CD14-positive monocyte (primary cell): ENCODE results near the gene DOK5. TPM values are rescaled to one million over a fixed set of nuclear protein-coding genes. Genes with fewer than 3 reads are reported as not detected.

Experiments
- DNase-seq, 3 donors: peaks; one replicate each; pipeline ENCODE4 v3.0.0-alpha.2; 2011 to 2022
- H2AFZ ChIP-seq: 2 replicates; pipeline ENCODE4 v1.6.0; 2012; ENCODE audit warnings: mild to moderate bottlenecking, low read depth, low read length, inconsistent platforms; ENCODE audit not compliant: insufficient read depth, poor library complexity, severe bottlenecking
- H3K27ac ChIP-seq, 2 donors: 1 replicate in 1 of 2; 2 replicates in 1 of 2; pipeline ENCODE4 v1.5.1; 2012 to 2013; ENCODE audit warnings: low read length in 2 of 2, control low read depth in 1 of 2, inconsistent platforms in 1 of 2, low read depth in 1 of 2, mild to moderate bottlenecking in 1 of 2
- H3K27me3 ChIP-seq, 2 donors: one replicate each; pipeline versions ENCODE4 v1.6.0 to v1.6.1; 2011 to 2013; ENCODE audit warnings: low read length in 2 of 2; ENCODE audit not compliant: control insufficient read depth in 2 of 2, insufficient read depth in 2 of 2
- H3K36me3 ChIP-seq, 2 donors: replicated peaks in 1 of 2; 1 replicate in 1 of 2; 2 replicates in 1 of 2; pipeline versions ENCODE4 v1.5.1 to v1.6.1; 2012 to 2013; ENCODE audit warnings: low read length in 2 of 2, control low read depth in 1 of 2, inconsistent platforms in 1 of 2, mild to moderate bottlenecking in 1 of 2; ENCODE audit not compliant: insufficient read depth in 2 of 2, control insufficient read depth in 1 of 2
- H3K4me1 ChIP-seq, 2 donors: 1 replicate in 1 of 2; 2 replicates in 1 of 2; pipeline versions ENCODE4 v1.5.1 to v1.6.1; 2012 to 2013; ENCODE audit warnings: low read length in 2 of 2, control low read depth in 1 of 2, inconsistent platforms in 1 of 2, mild to moderate bottlenecking in 1 of 2, moderate library complexity in 1 of 2; ENCODE audit not compliant: insufficient read depth in 2 of 2, control insufficient read depth in 1 of 2
- H3K4me2 ChIP-seq: replicated peaks from 2 replicates; pipeline ENCODE3; 2012; ENCODE audit warnings: low read length, moderate library complexity, mild to moderate bottlenecking; ENCODE audit not compliant: poor library complexity, severe bottlenecking; ENCODE audit errors: extremely low read depth
- H3K4me3 ChIP-seq, 3 experiments: fragments of 200-600 bp in 1 of 3; sonication (generic) in 1 of 3; replicated peaks in 1 of 3; 1 replicate in 2 of 3; 2 replicates in 1 of 3; pipeline ENCODE4 v1.5.1; 2011 to 2013; ENCODE audit warnings: low read length in 3 of 3, mild to moderate bottlenecking in 3 of 3, control low read depth in 2 of 3, low read depth in 2 of 3, inconsistent platforms in 1 of 3, moderate library complexity in 1 of 3
- H3K79me2 ChIP-seq: 2 replicates; pipeline ENCODE4 v1.6.0; 2012; ENCODE audit warnings: mild to moderate bottlenecking, control low read depth, inconsistent platforms, low read length, moderate library complexity; ENCODE audit not compliant: insufficient read depth
- H3K9ac ChIP-seq: 2 replicates; pipeline ENCODE4 v1.6.0; 2017; ENCODE audit warnings: low read length, mild to moderate bottlenecking; ENCODE audit not compliant: insufficient read depth, poor library complexity, severe bottlenecking
- H3K9me3 ChIP-seq, 2 donors: replicated peaks in 1 of 2; 1 replicate in 1 of 2; 2 replicates in 1 of 2; pipeline versions ENCODE4 v1.5.1 to v1.6.1; 2012 to 2013; ENCODE audit warnings: low read length in 2 of 2, control low read depth in 1 of 2; ENCODE audit not compliant: control insufficient read depth in 1 of 2, insufficient read depth in 1 of 2
- H4K20me1 ChIP-seq: 2 replicates; pipeline ENCODE4 v1.6.0; 2012; ENCODE audit warnings: mild to moderate bottlenecking, low read length, control low read depth, moderate library complexity; ENCODE audit not compliant: insufficient read depth
- H3K27ac Mint-ChIP-seq, 7 donors: one replicate each; pipeline ENCODE4 v1.8.0; 2020; ENCODE audit warnings: mild to moderate bottlenecking in 7 of 7, mixed read lengths in 7 of 7, moderate library complexity in 6 of 7, inconsistent platforms in 2 of 7
- H3K27me3 Mint-ChIP-seq, 3 donors: one replicate each; pipeline ENCODE4 v1.8.0; 2021 to 2022; ENCODE audit warnings: low read depth in 3 of 3, mild to moderate bottlenecking in 3 of 3, mixed read lengths in 3 of 3, moderate library complexity in 3 of 3, inconsistent platforms in 1 of 3
- H3K36me3 Mint-ChIP-seq, 2 donors: one replicate each; pipeline ENCODE4 v1.8.0; 2020; ENCODE audit warnings: mixed read lengths in 2 of 2, inconsistent platforms in 1 of 2, mild to moderate bottlenecking in 1 of 2
- H3K4me1 Mint-ChIP-seq: one replicate; pipeline ENCODE4 v1.8.0; 2020; ENCODE audit warnings: mild to moderate bottlenecking, mixed read lengths
- H3K4me3 Mint-ChIP-seq, 2 donors: one replicate each; pipeline ENCODE4 v1.8.0; 2020; ENCODE audit warnings: mild to moderate bottlenecking in 2 of 2, mixed read lengths in 2 of 2, moderate library complexity in 1 of 2
- H3K9me3 Mint-ChIP-seq, 7 donors: one replicate each; pipeline ENCODE4 v1.8.0; 2020 to 2022; ENCODE audit warnings: mixed read lengths in 7 of 7, mild to moderate bottlenecking in 6 of 7, moderate library complexity in 6 of 7, inconsistent platforms in 2 of 7
- WGBS: methylation state at CpG from one replicate; pipeline ENCODE4 v1.1.5; 2013; ENCODE audit warnings: missing lambda C conversion rate; ENCODE audit not compliant: insufficient coverage; 5-methylcytosine and 5-hydroxymethylcytosine counted together
- intact Hi-C, 2 donors: fragments of 100-400 bp; cut with micrococcal nuclease; formaldehyde crosslinking; loops; one replicate each; pipeline versions ENCODE4 v1.15.0 to v1.15.1; 2023
- polyA plus RNA-seq, 3 donors: library from polyadenylated mRNA; depleted of rRNA in 1 of 3; unstranded in 2 of 3; stranded (reverse) in 1 of 3; fragments of 300-500 nt in 2 of 3; fragments of >200 nt in 1 of 3; fragmentation: Illumina TruSeq in 2 of 3; gene quantifications; 1 replicate in 2 of 3; 2 replicates in 1 of 3; pipeline ENCODE4 v1.2.3, GENCODE V29; 2012 to 2021
- TF ChIP-seq, protein P1 (sequence below): fragments of 200-600 bp; IDR thresholded peaks from one replicate; pipeline ENCODE4 v1.8.0; 2022; ENCODE audit warnings: antibody characterized with exemption, mild to moderate bottlenecking

DOK5 gene
- polyA plus RNA-seq, 3 donors, result not detected

DNA sequence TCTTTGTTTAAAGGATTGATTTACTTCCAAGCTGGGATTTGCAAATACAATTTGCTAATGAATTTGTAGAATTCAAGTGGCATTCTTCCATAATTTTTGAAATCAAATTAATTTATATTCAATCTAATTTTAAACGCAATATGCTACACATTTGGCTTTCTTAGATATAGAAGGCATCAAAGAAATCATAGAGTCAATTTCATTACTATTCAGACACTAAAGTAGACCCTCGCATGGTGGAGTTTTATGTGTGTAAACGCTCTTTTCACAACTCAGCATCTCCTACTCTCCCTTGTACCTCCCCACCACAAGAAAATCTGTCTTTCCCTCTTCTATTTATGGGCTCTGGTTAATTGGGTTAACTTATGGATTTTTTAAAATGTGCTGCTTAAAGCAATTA is 144.3 kb downstream of the DOK5 start:
- Histone ChIP-seq H3K4me3 (no peak overlapping the region), H4K20me1 (no peaks in the 10 kb centered on the region), H3K79me2 (no peaks in the 10 kb centered on the region), H3K4me2 (no peak overlapping the region), H3K9me3 (no peaks in the 10 kb centered on the region), H3K4me1 (no peaks in the 10 kb centered on the region), H2AFZ (no peak overlapping the region), H3K27ac (no peak overlapping the region), H3K36me3 (no peaks in the 10 kb centered on the region), H3K27me3 (no peaks in the 10 kb centered on the region), H3K9ac (no peak overlapping the region)
- no peaks in the 10 kb centered on the region for H3K36me3 Mint-ChIP-seq
- H3K27me3 Mint-ChIP-seq, result peaks cover 0 to 7% (median 2%) of the 10 kb centered on the region in 3 donors
- H3K4me1 Mint-ChIP-seq, result no peaks in the 10 kb centered on the region
- peaks cover 0 to 2% (median 0%) of the 10 kb centered on the region in 7 donors for H3K9me3 Mint-ChIP-seq
- WGBS, result no CpG with 5 or more reads among the region's 3 CpGs
- no peak for DNase-seq
- intact Hi-C loops, result no loop called here
- no peak overlapping the region for H3K27ac Mint-ChIP-seq
- TF ChIP-seq, protein P1, sequence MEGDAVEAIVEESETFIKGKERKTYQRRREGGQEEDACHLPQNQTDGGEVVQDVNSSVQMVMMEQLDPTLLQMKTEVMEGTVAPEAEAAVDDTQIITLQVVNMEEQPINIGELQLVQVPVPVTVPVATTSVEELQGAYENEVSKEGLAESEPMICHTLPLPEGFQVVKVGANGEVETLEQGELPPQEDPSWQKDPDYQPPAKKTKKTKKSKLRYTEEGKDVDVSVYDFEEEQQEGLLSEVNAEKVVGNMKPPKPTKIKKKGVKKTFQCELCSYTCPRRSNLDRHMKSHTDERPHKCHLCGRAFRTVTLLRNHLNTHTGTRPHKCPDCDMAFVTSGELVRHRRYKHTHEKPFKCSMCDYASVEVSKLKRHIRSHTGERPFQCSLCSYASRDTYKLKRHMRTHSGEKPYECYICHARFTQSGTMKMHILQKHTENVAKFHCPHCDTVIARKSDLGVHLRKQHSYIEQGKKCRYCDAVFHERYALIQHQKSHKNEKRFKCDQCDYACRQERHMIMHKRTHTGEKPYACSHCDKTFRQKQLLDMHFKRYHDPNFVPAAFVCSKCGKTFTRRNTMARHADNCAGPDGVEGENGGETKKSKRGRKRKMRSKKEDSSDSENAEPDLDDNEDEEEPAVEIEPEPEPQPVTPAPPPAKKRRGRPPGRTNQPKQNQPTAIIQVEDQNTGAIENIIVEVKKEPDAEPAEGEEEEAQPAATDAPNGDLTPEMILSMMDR, result no peak
- H3K4me3 Mint-ChIP-seq, result no peak overlapping the region

DNA sequence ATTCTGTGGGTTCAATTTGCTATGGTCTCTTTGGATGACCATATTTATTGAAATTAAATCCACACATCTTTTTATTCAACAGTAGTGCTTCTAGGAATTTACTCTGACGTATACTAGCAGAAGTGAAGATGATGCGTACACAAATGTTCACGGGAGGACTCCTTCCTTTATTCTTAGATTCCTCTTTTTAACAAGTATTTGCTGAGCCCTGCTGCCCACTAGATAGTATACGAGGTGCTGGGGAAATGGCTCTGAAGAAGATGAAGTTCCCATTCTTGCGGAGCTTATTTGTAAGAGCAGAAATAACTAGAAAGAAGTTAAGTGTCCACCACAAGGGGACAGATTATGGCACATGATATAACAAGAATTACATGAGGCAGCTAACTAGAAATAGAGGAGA is 145.2 kb downstream of the DOK5 start:
- Mint-ChIP-seq H3K27me3 (peaks cover 0 to 7% (median 2%) of the 10 kb centered on the region in 3 donors), H3K36me3 (no peaks in the 10 kb centered on the region), H3K27ac (no peak overlapping the region), H3K4me1 (no peaks in the 10 kb centered on the region), H3K4me3 (no peak overlapping the region), H3K9me3 (peaks cover 0 to 2% (median 0%) of the 10 kb centered on the region in 7 donors)
- H3K4me3 ChIP-seq, result no peak overlapping the region
- H3K36me3 ChIP-seq, result no peaks in the 10 kb centered on the region
- no peak overlapping the region for H2AFZ ChIP-seq
- H3K27me3 ChIP-seq, result no peaks in the 10 kb centered on the region
- H3K9me3 ChIP-seq, result no peaks in the 10 kb centered on the region
- no peak overlapping the region for H3K4me2 ChIP-seq
- no peak overlapping the region for H3K27ac ChIP-seq
- no peak overlapping the region for H3K9ac ChIP-seq
- intact Hi-C loops, result no loop called here
- DNase-seq, result no peak
- no peaks in the 10 kb centered on the region for H3K79me2 ChIP-seq
- H3K4me1 ChIP-seq, result no peaks in the 10 kb centered on the region
- no peaks in the 10 kb centered on the region for H4K20me1 ChIP-seq
- WGBS, result 75% methylated on average over 2 of the region's 5 CpGs
- TF ChIP-seq, protein P1, result no peak
